Measurements from ENCODE around the gene PRDX5.
"Not testable (repeated sequence)": the region's sequence is repeated elsewhere in the genome, so short reads cannot be mapped to it uniquely, and the experiment has no call there.

The PRDX5 gene

GRCh38 chr11:64318766-64319761, 1.1 kb downstream of the PRDX5 start:
- FAIRE-seq = no peak
- DNase-seq (ENCODE audit: insufficient read length, low spot score) = no peak
- TF ChIP-seq CTCF (IDR thresholded peaks at IDR 0.05; ENCODE audit: insufficient read depth, missing control alignments) = no peak

GRCh38 chr11:64320556-64320955, 2.6 kb downstream of the PRDX5 start:
- DNase-seq (ENCODE audit: insufficient read length, low spot score) (no peak), FAIRE-seq (no peak)
- TF ChIP-seq CTCF (IDR thresholded peaks at IDR 0.05; ENCODE audit: insufficient read depth, missing control alignments) = no peak

GRCh38 chr11:64321026-64321425, 3.1 kb downstream of the PRDX5 start:
- FAIRE-seq (no peak), DNase-seq (ENCODE audit: insufficient read length, low spot score) (no peak)

GRCh38 chr11:64321533-64321932, 3.6 kb downstream of the PRDX5 start:
- no peak for TF ChIP-seq CTCF (IDR thresholded peaks at IDR 0.05; ENCODE audit: insufficient read depth, missing control alignments)
- no peak for FAIRE-seq
- no peak for DNase-seq (ENCODE audit: insufficient read length, low spot score)

More at GRCh38 chr11:64321026-64321425, 3.1 kb downstream of the PRDX5 start:
- no peak for TF ChIP-seq CTCF (IDR thresholded peaks at IDR 0.05; ENCODE audit: insufficient read depth, missing control alignments)

- TF ChIP-seq CTCF (IDR thresholded peaks at IDR 0.05; ENCODE audit: insufficient read depth, missing control alignments) = no peak
- no peak for FAIRE-seq
- DNase-seq (ENCODE audit: insufficient read length, low spot score) = no peak
These were observed 5.0 kb downstream of the PRDX5 start for GRCh38 chr11:64322925-64323260.

- TF ChIP-seq CTCF (IDR thresholded peaks at IDR 0.05; ENCODE audit: insufficient read depth, missing control alignments) = no peak
- FAIRE-seq = no peak
- DNase-seq (ENCODE audit: insufficient read length, low spot score) = no peak
These were observed 5.5 kb downstream of the PRDX5 start for GRCh38 chr11:64323373-64323772.

- FAIRE-seq; DNase-seq (ENCODE audit: insufficient read length, low spot score): not testable (repeated sequence)
These were observed 6.1 kb downstream of the PRDX5 start for GRCh38 chr11:64323984-64324383.

Data from D721Med (cell line).